GM18502 (cell line): ENCODE data around the gene OGN.

Experiments
- ATAC-seq: cut with Tn5 transposase; IDR thresholded peaks from one replicate; pipeline ENCODE4 v1.9.1; 2021; ENCODE audit warnings: mild to moderate bottlenecking; ENCODE audit not compliant: unreplicated experiment, poor library complexity

The OGN gene

GRCh38 chr9:92407818-92408217 lies 3.4 kb upstream of the OGN start:
- ATAC-seq = no peak

DNA sequence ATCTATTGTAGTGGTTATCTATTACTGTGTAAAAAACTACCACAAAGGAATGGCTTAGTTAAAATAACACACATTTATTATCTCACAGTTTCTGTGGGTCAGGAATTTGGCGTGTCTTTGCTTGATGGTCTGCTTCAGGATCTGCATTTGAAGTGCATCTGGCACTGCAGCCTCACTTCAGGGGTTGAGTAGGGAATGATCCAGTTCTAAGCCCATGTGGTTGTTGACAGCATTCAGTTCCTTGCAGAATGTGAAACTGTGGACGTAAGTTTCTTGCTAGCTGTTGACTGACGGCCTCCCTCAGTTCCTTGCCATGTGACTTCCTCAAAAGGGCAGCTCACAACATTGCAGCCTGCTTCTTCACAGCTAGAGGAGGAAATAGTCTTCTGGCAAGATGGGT lies 2.1 kb upstream of the OGN start:
- ATAC-seq = peak; percentile 74

DNA sequence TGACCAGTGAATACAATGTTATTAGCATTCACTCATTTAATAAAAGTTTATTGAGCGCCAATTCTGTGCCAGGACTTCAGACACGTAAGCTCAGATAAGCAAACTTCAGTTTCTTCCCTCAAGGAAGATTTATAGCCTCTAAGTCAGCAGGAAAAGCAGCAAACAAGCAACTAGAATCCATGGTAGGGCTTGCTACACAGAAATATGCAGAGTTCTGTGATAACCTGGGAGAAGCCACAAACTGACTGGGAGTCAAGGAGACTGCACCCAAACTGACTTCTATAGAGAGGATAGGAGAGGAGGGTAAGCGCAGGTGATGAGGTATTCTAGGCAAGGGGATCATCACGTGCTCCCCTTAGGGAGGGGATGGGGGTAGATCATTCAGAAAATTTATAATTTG lies 1.4 kb upstream of the OGN start:
- no peak for ATAC-seq

- ATAC-seq = no peak
Measured at GRCh38 chr9:92402826-92403745, 1.3 kb downstream of the OGN start.

GRCh38 chr9:92402360-92402759 lies 2.0 kb downstream of the OGN start:
- no peak for ATAC-seq

GRCh38 chr9:92397853-92398252 lies 6.5 kb downstream of the OGN start:
- ATAC-seq = no peak

DNA sequence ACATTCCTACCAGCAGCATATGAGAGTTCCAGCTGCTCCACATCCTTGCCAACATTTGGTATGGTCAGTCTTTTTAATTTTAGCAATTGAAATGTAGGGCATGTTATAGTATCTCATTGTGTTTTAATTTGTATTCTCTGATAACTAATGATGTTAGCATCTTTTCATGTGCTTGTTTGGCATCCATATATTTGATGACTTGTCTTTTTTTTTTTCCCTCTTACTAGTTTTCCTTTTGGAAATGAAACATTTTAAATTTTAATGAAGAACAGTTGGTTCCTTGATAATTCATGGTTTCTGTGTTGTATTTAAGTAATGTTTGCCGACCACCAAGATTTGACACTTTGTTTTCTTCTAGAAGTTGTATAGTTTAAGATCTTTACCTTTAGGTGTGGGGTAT lies 8.8 kb downstream of the OGN start:
- ATAC-seq = no peak

DNA sequence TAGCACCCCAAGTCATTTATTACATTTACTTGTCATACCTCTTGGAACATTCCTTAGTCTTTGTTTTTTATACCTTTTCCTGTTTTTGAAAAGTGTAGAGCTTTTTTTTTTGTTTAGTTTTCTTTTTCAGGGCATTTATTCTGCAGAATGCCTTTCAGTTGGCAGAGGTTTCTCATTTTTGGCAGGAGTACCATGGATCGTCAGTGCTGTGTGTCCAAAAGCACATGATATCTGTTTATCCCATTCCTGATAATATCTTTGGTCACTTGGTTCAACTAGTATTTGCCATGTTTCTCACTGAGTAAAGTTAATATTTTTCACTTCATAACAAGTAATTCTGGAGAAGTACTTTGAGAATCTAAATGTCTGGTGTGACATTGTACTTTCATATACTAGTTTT lies 10.7 kb downstream of the OGN start:
- ATAC-seq = no peak

DNA sequence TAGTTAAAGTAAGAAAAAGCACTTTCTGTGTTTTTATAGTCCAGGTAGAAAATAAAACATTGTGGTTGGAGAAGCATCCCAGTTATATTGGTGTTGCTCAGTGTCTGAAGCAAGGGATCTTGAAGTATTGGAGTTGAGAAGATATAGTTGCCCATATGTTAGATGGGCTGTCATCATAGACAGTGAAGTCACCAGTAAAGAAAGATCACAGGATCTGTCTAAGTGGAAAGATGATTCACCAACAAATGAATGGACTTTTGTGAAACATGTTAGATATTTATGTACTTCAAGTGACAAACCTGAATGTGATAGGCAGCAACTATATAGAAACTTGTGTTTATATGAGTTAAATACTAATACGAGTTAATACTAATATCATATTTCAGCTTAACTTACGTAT lies 11.7 kb downstream of the OGN start:
- no peak for ATAC-seq

DNA sequence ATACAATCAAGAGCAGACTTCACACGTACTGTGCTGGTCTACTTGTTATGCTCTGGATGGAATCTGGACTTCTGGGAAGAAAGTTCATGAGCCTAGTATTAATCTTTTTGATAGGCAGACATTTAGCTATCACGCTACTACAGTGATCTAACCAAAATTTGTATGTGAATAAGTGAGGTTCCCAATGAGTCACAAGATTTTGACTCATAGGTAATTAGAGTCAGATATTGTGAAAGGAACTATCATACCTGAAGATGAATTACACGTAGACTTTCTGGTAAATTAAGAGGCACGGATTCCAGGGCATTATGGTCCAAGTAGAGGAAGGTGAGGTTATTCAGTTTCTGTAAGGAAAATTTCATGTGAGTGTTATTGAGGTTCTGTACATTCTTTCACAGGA lies 18.4 kb downstream of the OGN start:
- no peak for ATAC-seq

DNA sequence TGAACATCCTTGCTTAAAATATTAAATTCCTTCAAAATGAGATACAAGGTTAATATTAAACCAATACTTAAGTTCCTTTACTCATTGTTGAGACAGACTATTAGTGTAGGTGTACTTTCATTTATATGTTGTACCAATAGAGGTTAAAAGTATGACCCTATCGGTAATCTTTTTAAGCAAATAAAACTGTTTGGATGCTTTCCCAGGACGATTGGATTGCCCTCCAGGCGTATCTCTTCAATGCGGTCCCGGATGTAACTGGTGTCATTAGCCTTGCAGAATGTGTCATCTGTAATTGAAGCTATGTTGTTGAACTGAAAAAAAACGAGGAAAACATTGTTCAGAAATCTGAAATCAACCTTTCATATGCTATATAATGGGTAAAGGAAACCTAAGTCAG lies 18.9 kb downstream of the OGN start:
- ATAC-seq = no peak

GRCh38 chr9:92385001-92385400 lies 19.4 kb downstream of the OGN start:
- ATAC-seq = no peak

DNA sequence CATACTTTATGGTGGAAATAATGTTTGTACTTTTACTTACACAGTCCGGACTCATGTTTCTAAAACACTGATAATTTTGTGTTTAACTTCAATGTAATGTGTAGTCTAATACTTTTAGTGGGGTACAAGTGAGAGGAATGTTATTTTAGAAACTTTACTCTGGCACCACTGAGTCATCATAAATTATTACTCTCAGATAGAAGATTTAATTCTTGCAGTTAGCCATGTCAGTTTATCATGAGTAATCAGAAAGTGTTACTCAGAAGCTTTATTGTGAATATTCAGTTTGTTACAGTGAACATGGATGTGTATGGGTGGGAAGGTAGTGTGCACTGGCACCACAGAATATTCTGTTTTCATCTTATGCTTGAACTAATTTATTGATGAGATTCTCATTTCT lies 20.0 kb downstream of the OGN start:
- no peak for ATAC-seq

DNA sequence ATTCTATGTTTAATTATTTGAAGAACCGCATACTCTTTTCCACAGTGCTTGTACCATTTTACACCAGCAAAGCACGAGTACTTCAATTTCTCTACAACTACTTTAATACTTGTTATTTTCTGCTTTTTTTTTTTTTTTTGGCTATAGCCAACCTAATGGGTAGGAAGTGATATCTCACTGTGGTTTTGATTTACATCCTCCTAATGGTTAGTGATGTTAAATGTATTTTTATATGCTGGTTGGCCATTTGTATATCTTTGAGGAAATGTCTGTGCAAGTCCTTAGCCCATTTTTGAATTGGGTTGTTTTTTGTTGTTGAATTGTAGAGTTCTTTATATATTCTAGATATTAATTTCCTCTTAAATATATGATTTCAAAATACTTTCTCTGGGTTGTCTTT lies 22.6 kb downstream of the OGN start:
- no peak for ATAC-seq

DNA sequence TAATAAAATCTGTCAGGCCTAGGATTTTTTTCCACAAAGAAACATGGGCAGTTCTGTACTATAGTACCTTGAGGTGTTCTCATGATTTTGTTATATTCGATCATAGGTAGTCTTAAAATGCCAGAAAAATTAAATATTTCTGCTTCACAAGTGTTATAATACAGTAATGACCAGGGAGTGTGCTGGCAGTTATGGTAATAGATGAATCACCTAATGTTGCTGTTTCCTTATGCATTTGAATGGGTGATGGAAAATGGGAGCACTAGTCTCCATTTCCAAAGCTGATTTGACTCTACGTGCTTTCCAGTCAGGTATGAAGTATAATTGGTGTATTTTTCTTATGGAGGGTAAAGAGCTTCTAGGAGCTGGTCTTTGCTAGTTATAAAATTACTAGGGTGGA lies 23.8 kb downstream of the OGN start:
- ATAC-seq = no peak

- no peak for ATAC-seq
Measured at GRCh38 chr9:92378865-92379560, 25.4 kb downstream of the OGN start.

- ATAC-seq = no peak
Measured at GRCh38 chr9:92377876-92378275, 26.5 kb downstream of the OGN start.

DNA sequence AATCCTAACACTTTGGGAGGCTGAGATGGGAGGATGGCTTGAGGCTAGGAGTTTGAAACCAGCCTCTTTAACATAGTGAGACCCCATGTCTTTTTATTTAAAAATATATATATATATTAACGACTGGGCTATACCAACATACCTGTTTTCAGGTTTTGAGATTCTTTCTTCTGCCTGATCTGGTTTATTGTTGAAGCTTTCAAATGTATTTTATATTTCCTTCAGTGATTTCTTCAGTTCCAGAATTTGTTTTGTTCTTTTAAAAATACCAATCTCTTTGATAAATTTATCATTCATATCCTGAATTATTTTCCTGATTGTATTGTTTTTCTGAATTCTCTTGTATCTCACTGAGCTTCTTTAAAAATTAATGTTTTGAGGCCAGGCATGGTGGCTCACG lies 31.2 kb downstream of the OGN start:
- no peak for ATAC-seq

DNA sequence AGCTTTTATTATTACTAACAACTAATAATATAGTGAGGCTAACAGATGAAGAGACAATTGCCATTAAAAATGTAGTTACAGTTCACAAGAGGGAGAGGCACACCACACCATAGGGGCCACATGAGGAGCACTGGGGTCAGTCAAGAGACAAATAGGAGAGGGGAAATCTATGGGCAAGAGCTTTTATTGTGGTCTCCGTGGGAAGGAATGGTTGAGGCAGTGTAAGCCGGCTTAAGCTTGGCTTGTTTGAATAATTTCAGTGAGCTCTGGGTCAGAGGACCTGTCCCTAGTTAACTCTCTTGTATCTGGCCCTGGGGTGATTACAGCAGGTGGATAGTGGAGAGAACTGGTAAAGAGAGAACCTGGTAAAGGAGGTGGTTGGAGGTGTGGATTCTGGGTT lies 35.3 kb downstream of the OGN start:
- ATAC-seq = no peak

DNA sequence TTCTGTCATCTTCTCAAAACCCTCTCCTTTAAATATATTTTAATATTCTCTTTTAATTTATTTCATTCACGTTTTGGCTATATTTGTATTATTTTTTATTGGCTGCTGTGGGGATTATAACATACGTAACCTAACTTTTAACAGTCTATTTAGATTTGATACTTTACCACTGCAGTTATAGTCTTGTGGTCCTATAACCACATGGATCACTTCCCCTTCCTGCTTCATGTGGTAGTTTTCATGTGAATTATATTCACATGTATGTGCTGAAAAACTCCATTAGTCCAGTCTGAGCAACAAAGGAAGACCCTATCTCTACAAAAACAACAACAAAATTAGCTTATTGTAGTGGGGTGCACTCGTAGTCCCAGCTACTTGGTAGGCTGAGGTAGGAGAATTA lies 44.3 kb downstream of the OGN start:
- ATAC-seq = no peak

GRCh38 chr9:92359394-92359995 lies 44.9 kb downstream of the OGN start:
- no peak for ATAC-seq
